ENCODE results near the gene COQ7. TPM values are rescaled to one million over a fixed set of nuclear protein-coding genes. Genes with fewer than 3 reads are reported as not detected.

COQ7 gene
- total RNA-seq, 1 donor from 2014 or later = 15.5 TPM

GRCh38 chr16:19093631-19094541 is 26.5 kb downstream of the COQ7 start:
- no peak for TF ChIP-seq CTCF (IDR thresholded peaks at IDR 0.05; ENCODE audit: insufficient read depth, low read length, severe bottlenecking)
- Histone ChIP-seq H3K4me3 (ENCODE audit: low read depth, low read length) (no peak overlapping the region), H3K27me3 (ENCODE audit: control insufficient read depth, insufficient read depth, low read length) (no peaks in the 10 kb centered on the region), H3K36me3 (ENCODE audit: control insufficient read depth, insufficient read depth, low read length) (no peaks in the 10 kb centered on the region)
- DNase-seq (ENCODE audit: low read depth) = no peak
- FAIRE-seq = no peak

GRCh38 chr16:19094542-19095365 is 27.3 kb downstream of the COQ7 start:
- TF ChIP-seq CTCF (IDR thresholded peaks at IDR 0.05; ENCODE audit: insufficient read depth, low read length, severe bottlenecking) = no peak
- H3K36me3 ChIP-seq (ENCODE audit: control insufficient read depth, insufficient read depth, low read length) = no peaks in the 10 kb centered on the region
- peak; percentile 21 for DNase-seq (ENCODE audit: low read depth)
- no peak for FAIRE-seq
- H3K4me3 ChIP-seq (ENCODE audit: low read depth, low read length) = no peak overlapping the region
- no peaks in the 10 kb centered on the region for H3K27me3 ChIP-seq (ENCODE audit: control insufficient read depth, insufficient read depth, low read length)

- Histone ChIP-seq H3K27me3 (ENCODE audit: control insufficient read depth, insufficient read depth, low read length) (no peaks in the 10 kb centered on the region), H3K36me3 (ENCODE audit: control insufficient read depth, insufficient read depth, low read length) (no peaks in the 10 kb centered on the region), H3K4me3 (ENCODE audit: low read depth, low read length) (no peak overlapping the region)
- FAIRE-seq = no peak
- TF ChIP-seq CTCF (IDR thresholded peaks at IDR 0.05; ENCODE audit: insufficient read depth, low read length, severe bottlenecking) = no peak
- DNase-seq (ENCODE audit: low read depth) = peak; percentile 47
These were observed 28.2 kb downstream of the COQ7 start for GRCh38 chr16:19095654-19096053.

GRCh38 chr16:19098173-19098572 is 30.8 kb downstream of the COQ7 start:
- Histone ChIP-seq H3K27me3 (ENCODE audit: control insufficient read depth, insufficient read depth, low read length) (no peaks in the 10 kb centered on the region), H3K36me3 (ENCODE audit: control insufficient read depth, insufficient read depth, low read length) (no peaks in the 10 kb centered on the region), H3K4me3 (ENCODE audit: low read depth, low read length) (no peak overlapping the region)
- TF ChIP-seq CTCF (IDR thresholded peaks at IDR 0.05; ENCODE audit: insufficient read depth, low read length, severe bottlenecking) = no peak
- FAIRE-seq (no peak), DNase-seq (ENCODE audit: low read depth) (no peak)

GRCh38 chr16:19102187-19102872 is 34.9 kb downstream of the COQ7 start:
- TF ChIP-seq CTCF (IDR thresholded peaks at IDR 0.05; ENCODE audit: insufficient read depth, low read length, severe bottlenecking) = no peak
- DNase-seq (ENCODE audit: low read depth) = no peak
- no peak for FAIRE-seq
- Histone ChIP-seq H3K36me3 (ENCODE audit: control insufficient read depth, insufficient read depth, low read length) (no peaks in the 10 kb centered on the region), H3K4me3 (ENCODE audit: low read depth, low read length) (no peak overlapping the region), H3K27me3 (ENCODE audit: control insufficient read depth, insufficient read depth, low read length) (no peaks in the 10 kb centered on the region)
